ENCODE measurements around the gene FOXP1.
A peak's percentile ranks its signal among the peaks of the same experiment; 100 is the strongest.
"Not testable (repeated sequence)": the region's sequence is repeated elsewhere in the genome, so short reads cannot be mapped to it uniquely, and the experiment has no call there.

Gene FOXP1

GRCh38 chr3:71345429-71346040 lies 238.0 kb downstream of the FOXP1 start:
- H3K9me3 Mint-ChIP-seq = no peaks in the 10 kb centered on the region
- no peaks in the 10 kb centered on the region for H3K27me3 Mint-ChIP-seq
- H3K4me1 Mint-ChIP-seq = peaks cover 17% of the 10 kb centered on the region
- no peak for ATAC-seq
- H3K4me3 Mint-ChIP-seq = no peak overlapping the region
- peak overlapping the region; percentile 27 for H3K27ac Mint-ChIP-seq
- H3K36me3 Mint-ChIP-seq = peaks cover 22% of the 10 kb centered on the region

- H3K9me3 Mint-ChIP-seq = no peaks in the 10 kb centered on the region
- no peak overlapping the region for H3K4me3 Mint-ChIP-seq
- no peaks in the 10 kb centered on the region for H3K27me3 Mint-ChIP-seq
- ATAC-seq = no peak
- H3K27ac Mint-ChIP-seq = no peak overlapping the region
- H3K36me3 Mint-ChIP-seq = peaks cover 22% of the 10 kb centered on the region
- H3K4me1 Mint-ChIP-seq = peaks cover 3% of the 10 kb centered on the region
These were observed 241.8 kb downstream of the FOXP1 start for GRCh38 chr3:71341721-71342120.

- peaks cover 10% of the 10 kb centered on the region for H3K4me1 Mint-ChIP-seq
- no peak for ATAC-seq
- H3K27me3 Mint-ChIP-seq = no peaks in the 10 kb centered on the region
- H3K36me3 Mint-ChIP-seq = peaks cover 23% of the 10 kb centered on the region
- H3K9me3 Mint-ChIP-seq = no peaks in the 10 kb centered on the region
- H3K4me3 Mint-ChIP-seq = no peak overlapping the region
- peak overlapping the region; percentile 22 for H3K27ac Mint-ChIP-seq
These were observed 244.5 kb downstream of the FOXP1 start for GRCh38 chr3:71339049-71339448.

DNA sequence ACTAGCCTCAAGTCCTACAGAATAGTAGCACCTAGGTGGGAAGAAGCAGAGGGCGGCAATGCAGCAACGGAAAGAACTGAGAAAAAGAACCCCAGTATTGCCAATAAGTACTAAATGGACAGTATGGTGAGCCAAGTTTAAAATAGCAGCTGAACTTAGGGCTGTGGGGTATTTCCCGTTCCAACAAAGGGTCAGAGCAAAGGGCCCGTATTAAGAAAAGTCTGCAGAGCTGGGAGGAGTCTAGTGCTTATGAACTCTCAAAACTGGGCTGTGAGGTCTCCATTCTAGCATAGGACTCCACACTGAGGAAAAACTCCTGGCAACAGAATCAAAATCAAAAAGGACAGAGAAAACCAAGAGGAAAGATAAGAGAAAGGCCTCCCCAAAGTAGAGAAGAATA lies 250.7 kb downstream of the FOXP1 start:
- no peak overlapping the region for H3K4me3 Mint-ChIP-seq
- H3K27me3 Mint-ChIP-seq = no peaks in the 10 kb centered on the region
- peak overlapping the region; percentile 50 for H3K27ac Mint-ChIP-seq
- peaks cover 48% of the 10 kb centered on the region for H3K36me3 Mint-ChIP-seq
- ATAC-seq = no peak
- H3K4me1 Mint-ChIP-seq = peaks cover 24% of the 10 kb centered on the region
- H3K9me3 Mint-ChIP-seq = peaks cover 3% of the 10 kb centered on the region

DNA sequence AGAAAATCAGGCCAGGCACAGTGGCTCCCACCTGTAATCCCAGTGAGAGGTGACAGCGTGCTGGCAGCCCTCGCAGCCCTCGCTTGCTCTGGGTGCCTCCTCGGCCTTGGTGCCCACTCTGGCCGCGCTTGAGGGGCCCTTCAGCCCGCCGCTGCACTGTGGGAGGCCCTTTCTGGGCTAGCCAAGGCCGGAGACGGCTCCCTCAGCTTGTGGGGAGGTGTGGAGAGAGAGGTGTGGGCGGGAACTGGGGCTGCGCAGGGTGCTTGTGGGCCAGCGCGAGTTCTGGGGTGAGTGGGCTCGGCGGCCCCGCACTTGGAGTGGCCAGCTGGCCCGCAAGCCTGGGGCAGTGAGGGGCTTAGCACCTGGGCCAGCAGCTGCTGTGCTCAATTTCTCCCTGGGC lies 252.6 kb downstream of the FOXP1 start:
- Mint-ChIP-seq H3K4me3 (no peak overlapping the region), H3K36me3 (peaks cover 58% of the 10 kb centered on the region), H3K9me3 (peaks cover 3% of the 10 kb centered on the region), H3K27me3 (no peaks in the 10 kb centered on the region), H3K27ac (no peak overlapping the region), H3K4me1 (peaks cover 21% of the 10 kb centered on the region)
- ATAC-seq = no peak

DNA sequence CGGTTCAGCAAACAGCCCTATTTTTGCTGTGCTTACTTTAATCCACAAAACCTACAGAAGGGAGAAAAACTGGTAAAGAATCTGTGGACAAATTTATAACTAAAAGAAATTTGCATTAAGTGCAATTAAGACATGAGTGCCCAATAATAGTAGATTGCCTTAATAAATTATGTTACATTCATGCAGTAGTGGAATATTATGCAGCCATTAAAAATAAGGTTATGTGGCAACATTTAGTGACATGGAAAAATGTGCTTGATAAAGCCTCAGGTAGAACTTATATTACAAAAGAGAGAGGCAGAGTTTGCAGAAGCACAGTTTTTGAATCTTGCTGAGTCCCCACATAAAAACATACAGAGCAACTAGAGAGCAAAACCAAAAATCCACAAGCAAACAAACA lies 253.0 kb downstream of the FOXP1 start:
- peaks cover 3% of the 10 kb centered on the region for H3K9me3 Mint-ChIP-seq
- peaks cover 58% of the 10 kb centered on the region for H3K36me3 Mint-ChIP-seq
- no peaks in the 10 kb centered on the region for H3K27me3 Mint-ChIP-seq
- peaks cover 21% of the 10 kb centered on the region for H3K4me1 Mint-ChIP-seq
- H3K4me3 Mint-ChIP-seq = no peak overlapping the region
- ATAC-seq = no peak
- H3K27ac Mint-ChIP-seq = no peak overlapping the region

DNA sequence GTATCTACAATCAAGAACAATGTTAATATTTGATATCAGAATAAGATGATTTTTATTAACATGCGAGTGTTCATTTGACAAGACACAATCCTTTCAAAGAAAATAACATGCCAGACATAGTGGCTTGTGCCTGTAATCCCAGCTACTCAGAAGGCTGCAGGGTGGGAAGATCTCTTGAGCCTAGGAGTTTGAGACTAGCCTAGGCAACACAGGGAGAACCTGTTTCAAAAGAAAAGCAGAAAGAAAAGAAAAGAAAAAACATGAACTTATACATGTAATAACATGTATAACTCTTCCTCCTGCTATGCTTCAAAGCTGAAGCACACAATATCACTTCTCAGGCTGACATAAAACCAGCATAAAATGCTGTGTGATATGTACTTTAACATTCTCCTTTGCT lies 253.7 kb downstream of the FOXP1 start:
- Mint-ChIP-seq H3K27me3 (no peaks in the 10 kb centered on the region), H3K4me1 (peaks cover 21% of the 10 kb centered on the region), H3K36me3 (peaks cover 58% of the 10 kb centered on the region), H3K27ac (no peak overlapping the region), H3K4me3 (no peak overlapping the region), H3K9me3 (peaks cover 3% of the 10 kb centered on the region)
- ATAC-seq = no peak

- Mint-ChIP-seq H3K4me1 (peaks cover 18% of the 10 kb centered on the region), H3K36me3 (peaks cover 50% of the 10 kb centered on the region)
These were observed 254.6 kb downstream of the FOXP1 start for GRCh38 chr3:71328926-71329325.

DNA sequence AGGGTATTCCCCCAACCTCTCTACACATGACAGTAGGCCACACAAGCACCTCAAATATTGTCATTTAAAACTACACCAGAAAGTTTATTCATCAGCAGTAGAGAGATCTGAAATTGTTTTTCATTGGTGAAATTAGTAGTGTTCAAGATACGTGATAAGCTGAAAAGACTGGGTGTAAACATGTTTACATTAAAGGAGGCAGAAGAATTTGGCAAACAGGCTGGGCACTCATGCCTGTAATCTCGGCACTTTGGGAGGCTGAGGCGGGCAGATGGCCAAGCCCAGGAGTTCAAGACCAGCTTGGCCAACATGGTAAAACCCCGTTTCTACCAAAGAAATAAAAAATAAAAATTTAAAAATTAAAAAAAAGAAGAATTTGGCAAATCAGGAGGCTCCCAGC lies 255.6 kb downstream of the FOXP1 start:
- Mint-ChIP-seq H3K27me3 (no peaks in the 10 kb centered on the region), H3K27ac (peak overlapping the region; percentile 44), H3K36me3 (peaks cover 40% of the 10 kb centered on the region)

More at GRCh38 chr3:71328926-71329325, 254.6 kb downstream of the FOXP1 start:
- H3K4me3 Mint-ChIP-seq = no peak overlapping the region
- H3K9me3 Mint-ChIP-seq = peaks cover 2% of the 10 kb centered on the region
- no peak overlapping the region for H3K27ac Mint-ChIP-seq
- no peak for ATAC-seq
- H3K27me3 Mint-ChIP-seq = no peaks in the 10 kb centered on the region

DNA sequence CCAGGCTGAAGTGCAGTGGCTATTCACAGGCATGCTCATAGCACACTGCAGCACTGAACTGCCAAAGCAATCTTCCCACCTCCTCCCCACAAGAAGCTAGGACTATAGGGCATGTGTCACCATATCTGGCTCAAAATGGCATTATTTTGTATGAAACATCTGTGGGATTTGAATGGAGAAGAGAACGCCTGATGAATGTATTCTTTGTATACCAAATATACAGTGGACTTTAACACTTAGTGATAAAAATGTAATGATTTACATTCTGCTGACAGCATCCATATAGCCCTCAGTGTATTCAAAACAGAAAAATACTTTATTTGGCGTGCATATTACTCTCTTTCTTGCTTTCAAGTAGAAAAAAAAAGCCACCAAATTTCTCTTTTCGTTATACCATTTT lies 257.8 kb downstream of the FOXP1 start:
- H3K36me3 Mint-ChIP-seq = peaks cover 26% of the 10 kb centered on the region
- peaks cover 10% of the 10 kb centered on the region for H3K4me1 Mint-ChIP-seq
- H3K27me3 Mint-ChIP-seq = no peaks in the 10 kb centered on the region
- H3K9me3 Mint-ChIP-seq = no peaks in the 10 kb centered on the region
- no peak for ATAC-seq
- H3K4me3 Mint-ChIP-seq = no peak overlapping the region
- H3K27ac Mint-ChIP-seq = no peak overlapping the region

More for the DNA sequence above, 255.6 kb downstream of the FOXP1 start:
- ATAC-seq = no peak
- Mint-ChIP-seq H3K4me1 (peaks cover 13% of the 10 kb centered on the region), H3K9me3 (no peaks in the 10 kb centered on the region), H3K4me3 (no peak overlapping the region)

- not testable (repeated sequence) for H3K27me3 Mint-ChIP-seq, H3K9me3 Mint-ChIP-seq, H3K27ac Mint-ChIP-seq, H3K4me3 Mint-ChIP-seq, ATAC-seq
- Mint-ChIP-seq H3K36me3 (peaks cover 16% of the 10 kb centered on the region), H3K4me1 (peaks cover 10% of the 10 kb centered on the region)
These were observed 259.3 kb downstream of the FOXP1 start for GRCh38 chr3:71324224-71324623.

GRCh38 chr3:71323558-71323957 lies 260.0 kb downstream of the FOXP1 start:
- no peak for ATAC-seq
- H3K27ac Mint-ChIP-seq = no peak overlapping the region

GRCh38 chr3:71322154-71322553 lies 261.4 kb downstream of the FOXP1 start:
- Mint-ChIP-seq H3K9me3 (no peaks in the 10 kb centered on the region), H3K4me3 (no peak overlapping the region), H3K36me3 (peaks cover 10% of the 10 kb centered on the region), H3K27me3 (no peaks in the 10 kb centered on the region), H3K4me1 (peaks cover 18% of the 10 kb centered on the region), H3K27ac (no peak overlapping the region)
- ATAC-seq = no peak

More at GRCh38 chr3:71323558-71323957, 260.0 kb downstream of the FOXP1 start:
- Mint-ChIP-seq H3K27me3 (no peaks in the 10 kb centered on the region), H3K4me1 (peaks cover 10% of the 10 kb centered on the region), H3K9me3 (no peaks in the 10 kb centered on the region), H3K4me3 (no peak overlapping the region), H3K36me3 (peaks cover 10% of the 10 kb centered on the region)

GRCh38 chr3:71319771-71320170 lies 263.8 kb downstream of the FOXP1 start:
- no peaks in the 10 kb centered on the region for H3K36me3 Mint-ChIP-seq
- H3K9me3 Mint-ChIP-seq = no peaks in the 10 kb centered on the region
- no peak for ATAC-seq
- H3K4me3 Mint-ChIP-seq = no peak overlapping the region
- no peaks in the 10 kb centered on the region for H3K27me3 Mint-ChIP-seq
- H3K27ac Mint-ChIP-seq = no peak overlapping the region
- peaks cover 20% of the 10 kb centered on the region for H3K4me1 Mint-ChIP-seq

DNA sequence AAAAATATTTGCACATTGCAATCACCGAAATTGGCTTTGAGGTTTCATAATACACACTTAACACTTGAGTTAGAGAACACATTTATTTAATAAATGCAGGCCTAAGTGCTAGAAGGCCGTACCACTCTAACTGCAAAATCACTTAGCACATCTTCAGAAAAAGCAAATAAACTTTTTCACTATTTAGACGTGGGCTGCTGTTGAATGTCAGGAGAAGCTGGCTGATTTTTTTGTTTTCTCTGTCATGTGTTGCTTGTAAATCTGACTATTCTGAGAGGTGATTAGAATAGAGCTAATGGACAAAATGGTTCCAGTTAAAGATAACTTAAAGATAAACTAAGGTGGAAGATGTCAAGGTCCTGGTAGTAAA lies 265.1 kb downstream of the FOXP1 start:
- Mint-ChIP-seq H3K4me3 (no peak overlapping the region), H3K4me1 (peaks cover 20% of the 10 kb centered on the region), H3K36me3 (no peaks in the 10 kb centered on the region)

GRCh38 chr3:71317749-71318457 lies 265.6 kb downstream of the FOXP1 start:
- Mint-ChIP-seq H3K4me1 (peaks cover 20% of the 10 kb centered on the region), H3K27me3 (no peaks in the 10 kb centered on the region), H3K9me3 (no peaks in the 10 kb centered on the region), H3K36me3 (no peaks in the 10 kb centered on the region), H3K27ac (peak overlapping the region; percentile 35), H3K4me3 (no peak overlapping the region)
- ATAC-seq = no peak

More for the DNA sequence above, 265.1 kb downstream of the FOXP1 start:
- H3K27ac Mint-ChIP-seq = peak overlapping the region; percentile 35
- H3K9me3 Mint-ChIP-seq = no peaks in the 10 kb centered on the region
- no peak for ATAC-seq
- H3K27me3 Mint-ChIP-seq = no peaks in the 10 kb centered on the region

Measured in stimulated activated memory B cell treated with anti-CD40 and anti-IgM and Interleukin-4, amounts not matched to agents 10 μg/mL and 1 μg/mL and 100 μg/mL, for 72 hours (primary cell).